ENCODE data around the gene SERTAD2.

DNA sequence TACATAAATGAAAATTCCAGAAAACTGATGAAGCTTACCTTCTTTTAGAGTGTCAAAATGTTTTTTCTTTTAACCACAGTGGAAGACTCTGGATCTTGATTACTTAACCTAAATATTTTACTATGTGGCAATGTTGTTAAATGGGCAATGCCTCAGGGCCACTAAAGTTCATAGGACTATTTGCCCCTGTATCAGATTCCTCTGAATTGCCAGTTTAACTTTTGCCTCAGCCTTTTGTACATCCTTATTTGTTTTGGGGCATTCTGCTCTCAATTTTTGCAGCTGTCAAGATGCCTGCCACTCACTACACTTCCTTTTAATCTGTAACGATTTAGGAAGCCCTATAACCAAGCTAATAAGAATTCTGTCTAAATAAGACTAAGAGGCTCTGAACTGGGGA lies 31.7 kb upstream of the SERTAD2 start:
- TF ChIP-seq CTCF (IDR thresholded peaks at IDR 0.05; ENCODE audit: low read depth, low read length) (no peak), EZH2phosphoT487 (IDR thresholded peaks at IDR 0.05; ENCODE audit: low read depth) (no peak)

All from OCI-LY3 (cell line).